EH (cell line): Measurements from ENCODE around the gene SELENON.

Source experiments
- DNase-seq: peaks from one replicate; pipeline ENCODE4 v3.0.0-alpha.2; 2015; ENCODE audit warnings: low read depth

The SELENON gene

DNA sequence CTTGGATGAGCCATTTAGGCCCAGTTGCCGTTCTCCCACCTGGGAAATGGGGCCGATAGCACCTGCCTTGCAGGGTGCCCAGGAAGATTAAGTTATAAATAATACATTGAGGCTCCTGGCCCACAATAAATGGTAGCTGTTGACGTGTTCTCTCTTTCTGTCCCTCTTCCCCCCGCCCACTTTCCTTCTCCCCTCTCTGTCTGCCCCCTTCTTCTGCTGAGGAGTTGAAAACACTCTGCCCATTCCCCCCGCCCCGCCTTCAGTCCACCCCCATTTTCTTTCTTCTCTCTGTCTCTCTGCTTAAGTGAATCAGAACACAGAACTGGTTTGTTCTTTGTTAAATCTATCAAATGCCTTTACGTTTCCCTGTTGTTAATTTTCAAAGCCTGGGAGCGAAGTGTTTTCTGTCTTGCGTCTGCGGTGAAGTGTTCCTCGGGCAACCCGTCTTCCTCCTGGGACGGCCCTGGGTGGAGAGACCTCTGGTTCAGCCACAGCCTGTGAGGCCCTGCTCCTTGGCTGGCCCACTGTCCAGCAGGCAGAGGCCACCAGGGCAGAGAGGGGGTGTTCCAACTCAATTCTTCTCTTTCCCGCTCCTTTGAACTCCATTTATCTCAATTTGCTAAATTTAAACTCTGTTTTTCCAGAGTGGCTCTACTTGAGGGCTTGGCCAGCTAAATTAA lies 29.3 kb upstream of the SELENON start:
- DNase-seq, result no peak

DNA sequence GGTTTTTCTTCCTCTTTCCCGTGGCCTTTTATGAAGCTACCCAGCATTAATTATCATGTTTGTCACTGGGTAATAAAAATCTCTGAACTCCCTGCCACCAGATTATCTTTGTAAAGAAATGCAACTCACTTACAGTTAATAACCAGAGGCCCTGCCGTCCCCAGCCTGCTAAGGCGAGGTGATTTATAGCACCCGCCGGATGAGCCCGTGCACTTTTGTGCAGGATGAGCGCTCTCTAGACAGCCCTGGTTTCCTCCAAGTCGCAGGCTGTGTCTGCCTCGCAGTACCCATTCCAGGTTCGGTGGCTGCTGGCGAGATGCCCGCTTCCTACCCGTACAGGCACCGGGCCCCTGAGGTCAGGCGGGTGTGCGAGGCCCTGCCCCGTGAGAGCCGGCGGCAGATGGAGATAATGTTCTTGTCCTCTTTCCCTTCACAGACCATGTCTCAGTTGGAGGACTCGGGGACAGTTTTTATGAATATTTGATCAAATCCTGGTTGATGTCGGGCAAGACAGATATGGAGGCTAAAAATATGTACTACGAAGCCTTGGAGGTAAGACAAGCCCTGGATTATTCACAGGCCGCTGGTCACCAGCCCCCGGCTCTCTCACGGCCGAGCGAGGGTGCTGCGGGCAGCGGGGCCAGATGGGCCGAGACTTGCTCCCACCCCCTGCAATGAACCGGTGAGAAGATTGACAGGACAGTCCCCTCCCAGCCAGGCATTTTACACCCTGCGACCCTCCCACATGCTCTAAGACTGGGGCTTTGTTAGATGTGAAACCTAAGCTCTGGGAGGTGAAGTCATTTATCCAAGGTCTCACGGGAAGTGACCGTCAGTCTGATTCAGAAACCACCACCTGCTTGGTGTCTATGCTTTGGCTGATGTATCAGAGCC lies 28.5 kb upstream of the SELENON start:
- peak; percentile 30 for DNase-seq

- no peak for DNase-seq
These were observed 27.8 kb upstream of the SELENON start for GRCh38 chr1:25772164-25772563.

- DNase-seq, result peak; percentile 28
These were observed 27.2 kb upstream of the SELENON start for GRCh38 chr1:25772692-25773245.

DNA sequence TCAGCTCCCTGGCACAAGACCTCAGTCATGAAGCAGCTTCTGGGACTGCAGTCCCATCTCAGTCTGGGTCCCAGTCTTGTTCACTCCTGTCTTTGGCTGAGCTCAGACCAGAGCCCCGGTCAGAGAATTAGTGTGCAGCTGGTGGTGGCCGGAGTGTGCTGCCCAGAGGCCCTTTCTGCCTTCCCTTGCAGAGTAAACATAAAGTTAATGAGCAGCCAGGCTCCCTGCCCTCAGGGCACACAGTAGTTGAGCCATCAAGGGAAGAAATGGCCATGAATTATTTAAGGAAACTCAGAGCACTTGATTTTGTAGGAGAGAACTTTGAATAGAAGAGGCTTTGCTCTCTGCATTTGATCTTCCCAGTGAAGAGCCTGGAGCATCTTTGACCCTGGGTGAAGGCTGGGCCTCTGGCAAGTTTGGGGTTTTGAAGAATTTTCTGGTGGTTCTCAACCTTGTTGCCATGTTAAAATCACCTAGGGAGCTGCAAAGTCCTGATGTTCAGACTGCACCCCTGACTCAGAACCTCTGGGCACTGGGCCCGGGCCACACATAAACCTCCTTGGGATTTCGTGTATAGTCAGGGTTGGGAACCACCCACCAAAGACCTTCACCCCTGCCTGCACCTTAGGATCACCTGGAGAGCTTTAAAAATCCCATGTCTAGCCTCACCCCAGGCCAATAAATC lies 26.4 kb upstream of the SELENON start:
- DNase-seq, result peak; percentile 85

- no peak for DNase-seq
These were observed 25.7 kb upstream of the SELENON start for GRCh38 chr1:25774206-25774803.

DNA sequence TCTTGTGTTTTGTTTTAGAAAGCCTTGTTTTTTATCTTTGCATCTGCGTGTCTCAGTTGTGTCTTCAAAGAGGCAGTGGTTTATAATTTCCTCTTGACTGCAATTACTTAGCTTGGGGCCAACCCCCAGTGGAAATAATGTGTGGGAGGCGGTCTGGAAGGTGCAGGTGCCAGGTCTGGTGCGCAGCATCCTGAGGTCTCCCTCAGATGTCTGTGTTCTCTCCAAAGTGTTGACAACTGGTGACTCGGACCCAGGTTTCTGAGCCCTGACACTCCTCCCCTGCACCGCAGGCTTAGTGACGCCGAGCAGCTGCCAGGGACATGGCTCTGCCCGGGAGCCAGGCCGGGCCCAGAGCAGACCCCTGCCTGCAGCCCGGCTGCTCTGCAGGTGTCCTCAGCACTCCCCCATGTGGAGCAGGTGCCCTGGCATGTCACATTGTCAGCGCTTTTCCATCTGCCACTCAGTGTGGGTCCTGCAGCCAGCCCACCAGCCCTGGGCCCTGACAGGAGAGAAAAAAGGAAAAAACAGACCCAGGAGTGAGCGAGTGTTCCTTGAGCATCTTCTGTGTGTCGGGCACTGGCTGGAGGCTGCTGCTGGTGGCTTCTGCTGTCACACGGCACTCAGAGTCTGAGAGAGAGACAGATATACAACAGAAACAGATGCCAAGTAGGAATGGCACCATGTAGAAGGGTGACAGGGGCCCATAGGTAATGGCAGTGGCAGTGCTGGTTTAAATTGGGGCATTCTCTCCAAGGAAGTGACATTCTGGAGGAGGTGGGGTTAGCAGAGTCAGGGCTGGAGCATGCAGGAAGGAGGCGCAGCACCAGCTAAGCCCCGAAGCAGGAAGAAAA lies 24.8 kb upstream of the SELENON start:
- DNase-seq, result peak; percentile 26

GRCh38 chr1:25779388-25779787 lies 20.6 kb upstream of the SELENON start:
- DNase-seq, result no peak

DNA sequence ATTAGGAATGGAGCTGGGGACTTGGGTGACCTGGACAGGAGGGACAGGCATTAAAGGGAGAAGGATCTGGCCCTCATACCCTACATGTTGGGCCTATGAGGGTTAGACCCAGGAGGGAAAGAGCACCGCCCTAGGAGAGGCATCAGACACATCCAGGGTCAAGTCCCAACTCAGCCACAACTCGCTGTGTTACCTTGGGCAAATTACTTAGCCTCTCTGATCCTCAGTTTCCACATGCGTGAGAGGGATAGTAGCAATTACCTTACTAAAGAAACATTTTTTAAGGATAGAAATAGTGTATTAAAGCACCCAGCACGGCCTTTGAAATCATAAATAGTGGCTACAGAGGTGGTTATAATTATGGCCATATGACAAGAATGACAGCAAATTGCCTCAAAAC lies 20.1 kb upstream of the SELENON start:
- no peak for DNase-seq

DNA sequence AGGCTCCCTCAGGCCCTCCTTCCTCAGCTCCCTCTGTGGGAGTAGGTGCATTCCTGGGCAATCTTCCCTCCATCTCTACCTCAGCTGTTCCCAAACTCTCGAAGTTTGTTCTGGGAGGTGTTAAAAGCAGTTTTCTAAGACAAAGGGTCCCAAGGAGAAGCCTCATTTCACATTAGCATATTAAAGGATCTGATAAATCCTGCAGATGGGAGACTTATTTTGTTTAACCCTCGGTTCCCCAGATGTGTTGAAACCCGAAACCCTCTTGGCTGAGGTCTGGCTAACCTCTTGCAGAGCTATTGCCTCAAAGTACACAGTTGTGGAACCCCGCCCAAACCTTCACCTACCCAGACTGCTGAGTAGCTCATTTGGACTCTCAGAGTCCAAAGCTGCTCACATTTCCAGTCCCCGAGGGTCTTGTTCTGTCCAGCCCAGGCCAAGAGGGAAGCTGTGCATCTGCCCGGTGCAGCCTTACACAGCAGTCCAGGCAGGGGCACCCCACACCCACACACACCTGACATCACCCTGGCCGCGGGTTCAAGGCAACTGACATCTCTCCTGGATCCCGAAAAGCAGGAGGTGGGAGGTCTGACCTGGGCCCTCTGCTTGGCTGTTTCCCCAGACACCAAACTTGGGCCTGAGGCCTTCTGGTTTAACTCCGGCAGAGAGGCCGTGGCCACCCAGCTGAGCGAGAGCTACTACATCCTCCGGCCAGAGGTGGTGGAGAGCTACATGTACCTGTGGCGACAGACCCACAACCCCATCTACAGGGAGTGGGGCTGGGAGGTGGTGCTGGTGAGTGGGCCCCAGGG lies 19.5 kb upstream of the SELENON start:
- DNase-seq, result no peak

GRCh38 chr1:25781130-25781433 lies 18.9 kb upstream of the SELENON start:
- DNase-seq, result no peak

DNA sequence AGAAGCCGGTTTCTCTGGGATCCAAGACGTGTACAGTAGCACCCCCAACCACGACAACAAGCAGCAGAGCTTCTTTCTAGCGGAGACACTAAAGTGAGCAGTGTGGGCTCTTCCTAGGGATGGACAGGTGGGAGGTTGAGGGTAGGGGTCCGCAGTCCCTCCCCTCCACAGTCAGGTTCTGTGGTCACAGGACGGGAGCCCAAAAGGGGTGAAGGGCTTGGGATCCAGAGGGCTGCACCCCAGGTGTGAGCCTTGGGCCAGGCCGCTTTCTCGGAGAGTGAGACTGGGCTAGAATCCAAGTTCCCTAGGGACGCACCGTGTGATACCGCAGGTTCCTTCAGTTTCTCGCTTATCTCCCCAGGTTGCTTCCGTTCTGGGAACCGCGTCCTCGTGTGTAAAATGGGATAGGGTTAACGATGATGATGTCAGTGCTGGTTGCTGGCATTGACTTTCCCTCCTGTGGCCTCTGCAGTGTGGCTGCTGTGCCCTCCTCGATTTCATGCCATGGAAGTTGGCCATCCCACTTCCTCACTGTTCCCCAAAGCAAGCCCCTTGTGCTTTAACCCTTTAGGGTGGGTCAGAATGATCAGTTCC lies 17.3 kb upstream of the SELENON start:
- DNase-seq, result no peak

GRCh38 chr1:25784575-25785051 lies 15.4 kb upstream of the SELENON start:
- DNase-seq, result peak; percentile 89

- DNase-seq, result no peak
These were observed 14.5 kb upstream of the SELENON start for GRCh38 chr1:25785333-25786067.

DNA sequence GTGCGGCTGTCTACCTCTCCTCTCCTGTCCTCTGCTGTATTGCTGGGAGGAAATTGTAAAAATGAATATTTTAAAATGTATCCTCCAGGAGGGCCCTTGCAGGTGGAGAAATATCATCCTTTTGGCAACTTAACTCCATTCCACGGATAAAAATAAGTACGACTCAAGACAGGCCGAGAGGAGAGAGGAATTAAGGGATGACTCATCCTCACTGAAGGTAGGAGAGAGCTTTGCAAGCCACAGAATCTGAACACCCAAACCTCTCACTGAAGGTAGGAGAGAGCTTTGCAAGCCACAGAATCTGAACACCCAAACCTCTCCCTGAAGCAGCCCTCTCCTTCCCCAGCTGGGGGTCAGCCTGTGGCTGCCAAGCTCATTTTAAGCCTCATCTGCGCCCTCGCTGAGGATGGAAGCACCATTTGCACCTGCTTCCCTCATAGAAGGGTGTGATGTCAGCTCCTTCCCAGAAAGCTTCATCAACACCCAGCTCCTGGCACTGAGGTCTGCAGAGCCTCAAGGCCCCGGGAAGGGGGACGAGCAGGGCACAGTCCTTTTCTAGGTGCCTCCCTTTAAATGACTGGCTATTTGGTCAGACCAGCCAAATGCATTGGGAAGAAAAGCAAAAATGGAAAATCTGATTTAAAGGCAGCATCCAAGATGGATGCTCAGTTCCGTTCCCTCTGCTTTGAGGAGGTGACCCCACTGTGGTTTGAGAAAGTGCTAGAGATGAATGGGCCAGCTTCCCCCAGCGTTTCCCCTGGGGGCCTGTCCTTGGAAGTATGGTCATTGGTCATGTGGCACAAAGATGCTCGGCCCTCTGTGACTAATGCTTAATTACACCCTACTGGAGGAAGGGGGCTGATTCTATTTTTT lies 12.9 kb upstream of the SELENON start:
- peak; percentile 75 for DNase-seq

GRCh38 chr1:25787760-25788166 lies 12.2 kb upstream of the SELENON start:
- no peak for DNase-seq

GRCh38 chr1:25790472-25790871 lies 9.5 kb upstream of the SELENON start:
- no peak for DNase-seq

DNA sequence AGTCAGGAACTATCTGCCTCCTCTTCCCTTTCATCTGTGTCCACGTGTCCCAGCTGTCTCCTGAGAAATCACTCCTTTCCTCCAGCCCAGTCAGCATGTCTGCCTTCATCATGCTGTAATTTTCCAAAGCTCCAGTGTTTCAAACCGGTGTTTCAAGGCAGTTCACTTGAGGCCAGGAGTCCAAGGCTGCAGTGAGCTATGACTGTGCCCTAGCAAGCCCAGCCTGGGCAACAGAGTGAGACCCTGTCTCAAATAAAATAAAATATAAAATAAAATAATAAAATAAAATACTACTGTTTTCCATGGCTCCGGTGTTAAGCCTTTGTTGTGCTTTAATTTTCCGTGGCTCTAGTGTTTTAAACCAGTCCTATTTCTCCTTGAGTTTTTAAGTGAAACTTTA lies 7.9 kb upstream of the SELENON start:
- no peak for DNase-seq
